K562 (cell line): ENCODE measurements around the gene ARPC2. TPM values are rescaled to one million over a fixed set of nuclear protein-coding genes. Genes with fewer than 3 reads are reported as not detected.

Experiments
- ATAC-seq: fragments of 200-7000 bp; cut with Tn5 transposase; 3 replicates; pipeline ENCODE4 v1.9.1; 2020; ENCODE audit warnings: moderate library complexity
- BruUV-seq: library from RNA; stranded (reverse); fragments of 400-500 nt; replicated peaks from 2 replicates; lab custom pipeline; 2021; lab: Mats Ljungman, UMichigan
- CTCF ChIA-PET: fragments of 300-600 bp; formaldehyde crosslinking; extraction: SDS; loops from one replicate; lab custom pipeline; 2021; ENCODE audit warnings: low intra/inter-chr PET ratio; lab: Yijun Ruan, JAX
- POLR2A ChIA-PET: fragments of 300-600, 350-650 bp; sonication (Branson Sonifier 250); formaldehyde crosslinking; extraction: SDS; loops from one replicate; lab custom pipeline; 2021; ENCODE audit warnings: antibody characterized with exemption, inconsistent platforms; lab: Yijun Ruan, JAX
- DNase-seq, 4 experiments: peaks; one replicate each; pipeline versions ENCODE4 v3.0.0 to v3.0.0-alpha.2; 2011 to 2018; ENCODE audit warnings: low spot score in 3 of 4, mixed read lengths in 3 of 4; ENCODE audit errors: extremely low read depth in 1 of 4
- FAIRE-seq: peaks from 2 replicates; lab custom pipeline; 2011; peaks lifted over from hg19 to GRCh38; lab: Jason Lieb, UNC
- H2AFZ ChIP-seq: 2 replicates; pipeline ENCODE4 v1.6.0; 2011; ENCODE audit warnings: low read depth, low read length, control low read depth, inconsistent platforms
- H3K27ac ChIP-seq: fragments of 200-600 bp; 3 replicates; pipeline ENCODE4 v1.8.0; 2011; ENCODE audit warnings: low read depth, mild to moderate bottlenecking, control low read depth, inconsistent platforms, low read length, moderate library complexity, mixed read lengths; ENCODE audit errors: extremely low read depth
- H3K27me3 ChIP-seq, 2 experiments: fragments of 300-600 bp in 1 of 2; 2 replicates in 1 of 2; 3 replicates in 1 of 2; pipeline versions ENCODE4 v1.6.0 to v1.8.0; 2011; ENCODE audit warnings: inconsistent platforms in 2 of 2, low read length in 2 of 2, mild to moderate bottlenecking in 1 of 2, mixed read lengths in 1 of 2, moderate library complexity in 1 of 2; ENCODE audit not compliant: control insufficient read depth in 2 of 2, insufficient read depth in 2 of 2
- H3K36me3 ChIP-seq: fragments of 300-600 bp; 3 replicates; pipeline ENCODE4 v1.8.0; 2011; ENCODE audit warnings: mild to moderate bottlenecking, low read length, inconsistent platforms; ENCODE audit not compliant: control insufficient read depth, insufficient read depth
- H3K4me1 ChIP-seq, 2 experiments: fragments of 200-600 bp in 1 of 2; replicated peaks in 1 of 2; 2 replicates in 1 of 2; 3 replicates in 1 of 2; pipeline versions ENCODE4 v1.5.1 to v1.8.0; 2011; ENCODE audit warnings: inconsistent platforms in 2 of 2, low read length in 2 of 2, mild to moderate bottlenecking in 1 of 2, mixed read lengths in 1 of 2, moderate library complexity in 1 of 2; ENCODE audit not compliant: control insufficient read depth in 2 of 2, insufficient read depth in 2 of 2
- H3K4me2 ChIP-seq: 2 replicates; pipeline ENCODE4 v1.6.1; 2011; ENCODE audit warnings: low read length, control low read depth, inconsistent platforms, mixed read lengths; ENCODE audit not compliant: insufficient read depth
- H3K4me3 ChIP-seq: fragments of 200-600 bp; sonication (generic), shearing (Covaris generic); 2 replicates; pipeline ENCODE4 v1.5.1; 2016; ENCODE audit warnings: control low read depth, inconsistent platforms
- H3K79me2 ChIP-seq: fragments of 200-600 bp; 3 replicates; pipeline ENCODE4 v1.8.0; 2011; ENCODE audit warnings: low read length, inconsistent platforms; ENCODE audit not compliant: control insufficient read depth, insufficient read depth
- H3K9ac ChIP-seq, 2 experiments: 2 replicates each; pipeline versions ENCODE4 v1.6.0 to v1.6.1; 2011; ENCODE audit warnings: low read depth in 2 of 2, low read length in 2 of 2, control low read depth in 1 of 2, inconsistent platforms in 1 of 2, mild to moderate bottlenecking in 1 of 2, mixed read lengths in 1 of 2; ENCODE audit not compliant: insufficient read depth in 1 of 2
- H3K9me1 ChIP-seq: one replicate; pipeline ENCODE4 v1.6.0; 2011; ENCODE audit warnings: inconsistent platforms, mild to moderate bottlenecking, low read length, moderate library complexity; ENCODE audit not compliant: control insufficient read depth, insufficient read depth
- H3K9me3 ChIP-seq: replicated peaks from 2 replicates; pipeline ENCODE4 v1.5.1; 2011; ENCODE audit warnings: low read depth, low read length, inconsistent platforms; ENCODE audit not compliant: control insufficient read depth, insufficient read depth
- H4K20me1 ChIP-seq: replicated peaks from 2 replicates; pipeline ENCODE4 v1.6.1; 2011; ENCODE audit warnings: low read length, inconsistent platforms, mixed read lengths; ENCODE audit not compliant: control insufficient read depth, insufficient read depth
- ERF ChIP-seq: fragments of 450-650 bp; formaldehyde crosslinking; IDR thresholded peaks from 2 replicates; pipeline ENCODE4 v1.4.0; 2020; ENCODE audit warnings: mild to moderate bottlenecking, mixed read lengths
- U2AF1 ChIP-seq: fragments of 200-400 bp; formaldehyde crosslinking; optimal IDR thresholded peaks from 2 replicates; pipeline ENCODE3; 2017; ENCODE audit warnings: mild to moderate bottlenecking, low read depth, low read length, moderate library complexity
- WGBS: fragments of 100-300 bp; shearing (Covaris generic); methylation state at CpG from one replicate; pipeline ENCODE4 v1.1.6; 2016; ENCODE audit warnings: low coverage, mixed read lengths; ENCODE audit not compliant: insufficient coverage; ENCODE audit errors: missing lambda C conversion rate; 5-methylcytosine and 5-hydroxymethylcytosine counted together
- in situ Hi-C: fragments of 300-500 bp; cut with MboI; formaldehyde crosslinking; loops from 4 replicates; pipeline ENCODE4 v1.15.0; 2018; ENCODE audit warnings: inconsistent platforms, mixed read lengths
- intact Hi-C: fragments of 100-400 bp; cut with micrococcal nuclease; formaldehyde crosslinking; loops from 2 replicates; pipeline ENCODE4 v1.14.2; 2022
- polyA plus RNA-seq, 8 experiments: library from polyadenylated mRNA; depleted of rRNA in 4 of 8; stranded (reverse) in 5 of 8; unstranded in 3 of 8; fragments of >200 nt; fragmentation: Nextera tagmentation in 2 of 8; fragmentation: Illumina TruSeq in 1 of 8; extraction: Ambion mirVana in 2 of 8; extraction: Trizol in 1 of 8; gene quantifications; 2 replicates each; pipeline versions ENCODE4 v1.2.1 to v1.2.3, GENCODE V29; 2011 to 2014; ENCODE audit warnings: inconsistent platforms in 1 of 8, missing spikeins in 1 of 8
- total RNA-seq, 7 experiments: library from RNA; depleted of rRNA in 6 of 7; stranded (reverse); fragments of >200 nt in 6 of 7; fragmentation: Illumina TruSeq in 2 of 7; extraction: Trizol in 2 of 7; gene quantifications; 2 replicates each; pipeline versions ENCODE4 v1.2.1 to v1.2.3, GENCODE V29; 2011 to 2021; ENCODE audit warnings: low replicate concordance in 1 of 7
- TF ChIP-seq, protein P1 (sequence below): conservative IDR thresholded peaks from 2 replicates; pipeline ENCODE4 v1.6.1; 2011; ENCODE audit warnings: low read depth, mild to moderate bottlenecking, low read length; ENCODE audit not compliant: control insufficient read depth

Gene ARPC2
- total and polyA plus RNA-seq, 9 of the 15 experiments (the other 6 are each of a cell fraction or from before 2014, with no cell fraction given): 81.9 to 187 (median 103) TPM

DNA sequence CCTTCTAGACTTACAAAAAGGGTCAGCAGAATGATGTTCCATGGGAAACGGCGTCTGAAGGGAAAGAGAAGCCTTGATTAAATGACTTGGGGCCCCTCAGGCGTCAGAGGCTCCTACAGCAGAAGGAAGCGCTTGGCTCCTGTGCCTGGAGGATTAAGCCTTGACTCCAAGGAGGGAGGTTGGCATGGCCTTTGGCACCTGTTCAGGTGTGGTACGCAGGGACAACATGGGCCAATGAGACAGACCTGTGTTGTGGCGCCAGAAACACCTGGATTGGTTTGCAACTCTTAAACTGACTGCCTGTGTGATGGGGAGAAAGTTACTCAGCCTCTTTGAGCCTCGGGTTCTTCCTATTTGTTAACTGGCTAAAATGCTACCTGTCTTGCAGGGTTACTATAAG lies 60.9 kb downstream of the ARPC2 start:
- Histone ChIP-seq H3K9me3 (no peaks in the 10 kb centered on the region), H3K27ac (no peak overlapping the region), H3K4me1 (peaks cover 0 to 14% of the 10 kb centered on the region in 2 experiments; a peak in 3 of 5 replicates), H3K27me3 (no peaks in the 10 kb centered on the region), H3K9me1 (no peaks in the 10 kb centered on the region), H3K79me2 (peaks cover 15% of the 10 kb centered on the region), H4K20me1 (0 out of 2 replicates have a peak, but pooled peaks cover 5% of the 10 kb centered on the region), H2AFZ (no peak overlapping the region), H3K36me3 (peaks cover 92% of the 10 kb centered on the region), H3K9ac (no peak overlapping the region), H3K4me3 (no peak overlapping the region), H3K4me2 (no peak overlapping the region)
- DNase-seq (no peak), ATAC-seq (no peak), FAIRE-seq (no peak)
- no TSS peak for BruUV-seq
- in situ Hi-C loops: no loop called here
- ChIA-PET CTCF (no interaction called here), POLR2A (interaction anchor here (2.7 kb wide), 1 partner anchor 9 kb away, joined by 9 read pairs; no protein-coding TSS in a partner anchor)
- intact Hi-C loops: loop anchor here (10.0 kb wide), 1 partner anchor 367 kb away; no protein-coding TSS in a partner anchor
- WGBS: 84% methylated on average over 6 of the region's 7 CpGs
- TF ChIP-seq, protein P1, sequence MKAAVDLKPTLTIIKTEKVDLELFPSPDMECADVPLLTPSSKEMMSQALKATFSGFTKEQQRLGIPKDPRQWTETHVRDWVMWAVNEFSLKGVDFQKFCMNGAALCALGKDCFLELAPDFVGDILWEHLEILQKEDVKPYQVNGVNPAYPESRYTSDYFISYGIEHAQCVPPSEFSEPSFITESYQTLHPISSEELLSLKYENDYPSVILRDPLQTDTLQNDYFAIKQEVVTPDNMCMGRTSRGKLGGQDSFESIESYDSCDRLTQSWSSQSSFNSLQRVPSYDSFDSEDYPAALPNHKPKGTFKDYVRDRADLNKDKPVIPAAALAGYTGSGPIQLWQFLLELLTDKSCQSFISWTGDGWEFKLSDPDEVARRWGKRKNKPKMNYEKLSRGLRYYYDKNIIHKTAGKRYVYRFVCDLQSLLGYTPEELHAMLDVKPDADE: no peak
- no peak for TF ChIP-seq U2AF1
- no peak for TF ChIP-seq ERF
